PC-3 (cell line): ENCODE results near the gene TARS3.

ENCODE experiments used
- EZH2phosphoT487 ChIP-seq: fragments of 300-600 bp; sonication (generic); IDR thresholded peaks from 2 replicates; pipeline ENCODE4 v1.6.1; 2018; ENCODE audit warnings: mild to moderate bottlenecking, antibody characterized with exemption, low read length, borderline replicate concordance
- TF ChIP-seq, protein P1 (sequence below): fragments of 300-600 bp; sonication (generic); conservative IDR thresholded peaks from 2 replicates; pipeline ENCODE4 v1.5.1; 2017; ENCODE audit warnings: antibody characterized with exemption, low read depth, mild to moderate bottlenecking, low read length

DNA sequence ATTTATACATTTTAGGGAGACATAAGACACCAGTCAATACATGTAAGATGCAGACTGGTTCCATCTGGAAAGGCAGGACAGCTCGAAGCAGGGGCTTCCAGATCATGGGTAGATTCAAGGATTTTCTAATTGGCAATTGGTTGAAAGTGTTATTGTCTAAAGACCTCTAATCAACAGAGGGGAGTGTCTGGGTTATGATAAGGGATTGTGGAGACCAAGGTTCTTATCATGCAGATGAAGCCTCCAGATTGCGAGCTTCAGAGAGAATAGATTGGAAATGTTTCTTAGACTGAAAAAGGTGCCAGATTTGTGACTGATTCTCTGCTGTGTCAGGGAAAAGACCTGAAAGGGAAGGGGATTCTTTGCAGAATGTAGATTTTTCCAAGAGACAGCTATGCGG lies 87.2 kb downstream of the TARS3 start:
- TF ChIP-seq, protein P1, sequence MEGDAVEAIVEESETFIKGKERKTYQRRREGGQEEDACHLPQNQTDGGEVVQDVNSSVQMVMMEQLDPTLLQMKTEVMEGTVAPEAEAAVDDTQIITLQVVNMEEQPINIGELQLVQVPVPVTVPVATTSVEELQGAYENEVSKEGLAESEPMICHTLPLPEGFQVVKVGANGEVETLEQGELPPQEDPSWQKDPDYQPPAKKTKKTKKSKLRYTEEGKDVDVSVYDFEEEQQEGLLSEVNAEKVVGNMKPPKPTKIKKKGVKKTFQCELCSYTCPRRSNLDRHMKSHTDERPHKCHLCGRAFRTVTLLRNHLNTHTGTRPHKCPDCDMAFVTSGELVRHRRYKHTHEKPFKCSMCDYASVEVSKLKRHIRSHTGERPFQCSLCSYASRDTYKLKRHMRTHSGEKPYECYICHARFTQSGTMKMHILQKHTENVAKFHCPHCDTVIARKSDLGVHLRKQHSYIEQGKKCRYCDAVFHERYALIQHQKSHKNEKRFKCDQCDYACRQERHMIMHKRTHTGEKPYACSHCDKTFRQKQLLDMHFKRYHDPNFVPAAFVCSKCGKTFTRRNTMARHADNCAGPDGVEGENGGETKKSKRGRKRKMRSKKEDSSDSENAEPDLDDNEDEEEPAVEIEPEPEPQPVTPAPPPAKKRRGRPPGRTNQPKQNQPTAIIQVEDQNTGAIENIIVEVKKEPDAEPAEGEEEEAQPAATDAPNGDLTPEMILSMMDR = no peak
- TF ChIP-seq EZH2phosphoT487 = no peak
